ENCODE results near the gene WNT7A.
A peak's percentile ranks its signal among the peaks of the same experiment; 100 is the strongest.

WNT7A gene

DNA sequence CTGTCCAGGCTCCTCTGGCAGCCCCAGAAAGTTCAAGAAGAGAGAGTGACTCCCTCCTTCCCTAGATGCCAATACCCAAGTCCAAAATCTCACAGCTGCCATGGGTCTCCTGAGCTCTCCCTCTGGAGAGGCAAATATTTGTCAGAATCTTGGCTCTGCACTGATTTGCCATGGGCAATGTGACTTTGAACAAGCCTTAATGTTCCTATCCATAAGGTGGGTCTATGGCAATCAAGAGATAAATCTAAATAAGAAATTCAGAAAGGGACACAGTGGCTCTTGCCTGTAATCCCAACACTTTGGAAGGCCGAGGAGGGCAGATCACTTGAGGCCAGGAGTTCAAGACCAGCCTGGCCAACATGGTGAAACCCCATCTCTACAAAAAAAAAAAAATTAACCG, 12.4 kb upstream of the WNT7A start:
- Histone ChIP-seq H3K27me3 (replicated peaks; ENCODE audit: control insufficient read depth, insufficient read depth, low read length) (no peaks in the 10 kb centered on the region), H3K4me3 (replicated peaks; ENCODE audit: low read depth, low read length) (no peak overlapping the region), H3K36me3 (ENCODE audit: control insufficient read depth, insufficient read depth, low read length) (no peaks in the 10 kb centered on the region)
- TF ChIP-seq, protein P1, sequence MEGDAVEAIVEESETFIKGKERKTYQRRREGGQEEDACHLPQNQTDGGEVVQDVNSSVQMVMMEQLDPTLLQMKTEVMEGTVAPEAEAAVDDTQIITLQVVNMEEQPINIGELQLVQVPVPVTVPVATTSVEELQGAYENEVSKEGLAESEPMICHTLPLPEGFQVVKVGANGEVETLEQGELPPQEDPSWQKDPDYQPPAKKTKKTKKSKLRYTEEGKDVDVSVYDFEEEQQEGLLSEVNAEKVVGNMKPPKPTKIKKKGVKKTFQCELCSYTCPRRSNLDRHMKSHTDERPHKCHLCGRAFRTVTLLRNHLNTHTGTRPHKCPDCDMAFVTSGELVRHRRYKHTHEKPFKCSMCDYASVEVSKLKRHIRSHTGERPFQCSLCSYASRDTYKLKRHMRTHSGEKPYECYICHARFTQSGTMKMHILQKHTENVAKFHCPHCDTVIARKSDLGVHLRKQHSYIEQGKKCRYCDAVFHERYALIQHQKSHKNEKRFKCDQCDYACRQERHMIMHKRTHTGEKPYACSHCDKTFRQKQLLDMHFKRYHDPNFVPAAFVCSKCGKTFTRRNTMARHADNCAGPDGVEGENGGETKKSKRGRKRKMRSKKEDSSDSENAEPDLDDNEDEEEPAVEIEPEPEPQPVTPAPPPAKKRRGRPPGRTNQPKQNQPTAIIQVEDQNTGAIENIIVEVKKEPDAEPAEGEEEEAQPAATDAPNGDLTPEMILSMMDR (IDR thresholded peaks at IDR 0.05; ENCODE audit: insufficient read depth, low read length, poor library complexity, severe bottlenecking) = no peak
- no peak for DNase-seq (ENCODE audit: extremely low read depth, insufficient read length)

DNA sequence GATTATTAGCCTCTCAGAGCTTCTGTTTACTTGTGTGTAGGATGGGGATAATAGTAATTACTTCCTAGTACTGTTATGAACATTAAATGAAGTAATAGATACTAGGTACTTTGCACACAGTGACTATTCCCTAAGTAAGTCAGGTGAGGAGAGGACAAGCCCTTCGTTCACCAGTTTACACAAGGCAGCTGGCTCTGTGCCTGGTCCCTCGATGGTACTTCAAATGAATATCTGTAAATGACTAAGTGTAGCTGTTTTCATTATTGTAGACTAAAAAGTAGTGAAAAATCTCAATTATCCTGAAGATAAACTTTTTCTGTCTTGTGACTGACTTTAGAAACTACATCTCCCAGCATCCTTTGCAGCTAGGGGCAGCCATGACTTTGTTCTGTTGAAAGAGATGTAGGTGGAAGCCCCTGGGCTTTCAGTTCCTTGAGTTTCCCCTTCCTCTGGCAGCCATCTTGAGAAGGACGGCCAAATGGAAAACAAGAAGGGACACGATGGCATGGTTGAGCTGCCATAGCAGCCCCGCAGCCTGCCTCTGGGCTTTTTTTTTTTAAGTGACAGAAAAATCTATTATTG, 11.7 kb upstream of the WNT7A start:
- DNase-seq (ENCODE audit: extremely low read depth, insufficient read length) = no peak
- Histone ChIP-seq H3K27me3 (replicated peaks; ENCODE audit: control insufficient read depth, insufficient read depth, low read length) (no peaks in the 10 kb centered on the region), H3K4me3 (replicated peaks; ENCODE audit: low read depth, low read length) (no peak overlapping the region), H3K36me3 (ENCODE audit: control insufficient read depth, insufficient read depth, low read length) (no peaks in the 10 kb centered on the region)
- TF ChIP-seq, protein P1 (IDR thresholded peaks at IDR 0.05; ENCODE audit: insufficient read depth, low read length, poor library complexity, severe bottlenecking) = no peak

DNA sequence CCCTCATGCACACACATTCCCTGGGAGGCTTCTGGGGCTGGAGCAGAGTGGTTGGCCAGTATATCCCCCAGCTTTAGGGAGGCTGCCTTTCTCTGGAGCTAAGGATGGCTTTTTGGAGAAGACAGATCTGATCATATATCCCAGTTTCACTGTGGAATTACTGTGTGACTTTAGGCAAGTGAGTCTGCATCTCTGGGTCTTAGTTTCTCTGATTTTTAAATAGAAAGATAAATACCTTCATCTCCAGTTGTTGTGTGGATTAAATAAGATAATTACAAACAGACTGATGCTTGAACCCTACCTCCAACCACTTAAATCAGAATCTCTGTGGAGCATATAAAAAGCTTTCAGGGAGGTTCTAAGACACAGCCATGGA, 11.1 kb upstream of the WNT7A start:
- no peak for DNase-seq (ENCODE audit: extremely low read depth, insufficient read length)
- H3K36me3 ChIP-seq (ENCODE audit: control insufficient read depth, insufficient read depth, low read length) = no peaks in the 10 kb centered on the region
- TF ChIP-seq, protein P1 (IDR thresholded peaks at IDR 0.05; ENCODE audit: insufficient read depth, low read length, poor library complexity, severe bottlenecking) = no peak
- H3K27me3 ChIP-seq (replicated peaks; ENCODE audit: control insufficient read depth, insufficient read depth, low read length) = no peaks in the 10 kb centered on the region
- no peak overlapping the region for H3K4me3 ChIP-seq (replicated peaks; ENCODE audit: low read depth, low read length)

DNA sequence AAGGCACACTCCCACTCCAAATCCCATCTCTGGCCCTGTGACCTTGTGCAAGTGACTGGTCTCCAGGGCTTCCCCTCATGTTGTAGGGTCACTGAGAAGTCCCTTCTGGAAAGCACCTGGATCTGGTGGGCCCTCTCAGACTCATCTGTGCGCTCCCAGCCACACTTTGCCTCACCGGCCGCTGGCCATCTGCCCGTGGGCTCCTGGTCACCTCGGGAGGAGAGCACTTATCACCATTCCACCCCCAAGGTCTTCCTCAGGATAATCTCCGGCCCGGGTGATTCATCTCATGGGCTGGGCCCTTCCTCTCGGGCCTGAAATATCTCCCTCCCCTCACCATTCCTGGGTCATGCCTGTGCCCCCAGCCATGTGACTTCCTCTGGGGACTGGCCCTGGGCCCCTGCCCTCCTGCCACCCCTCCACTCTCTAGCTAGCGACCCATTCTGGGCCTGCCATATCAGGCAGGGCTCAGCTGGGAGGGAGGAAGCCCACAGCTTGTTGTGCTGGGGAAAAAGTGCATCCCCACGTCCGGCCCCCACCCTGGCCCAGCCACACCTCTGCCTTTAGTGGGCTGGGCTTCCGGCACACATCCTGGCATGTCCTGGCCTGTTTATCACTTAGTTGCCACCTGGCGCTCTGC, 10.6 kb upstream of the WNT7A start:
- TF ChIP-seq, protein P1 (IDR thresholded peaks at IDR 0.05; ENCODE audit: insufficient read depth, low read length, poor library complexity, severe bottlenecking) = no peak
- Histone ChIP-seq H3K36me3 (ENCODE audit: control insufficient read depth, insufficient read depth, low read length) (no peaks in the 10 kb centered on the region), H3K27me3 (replicated peaks; ENCODE audit: control insufficient read depth, insufficient read depth, low read length) (no peaks in the 10 kb centered on the region), H3K4me3 (replicated peaks; ENCODE audit: low read depth, low read length) (no peak overlapping the region)
- peak; percentile 57 for DNase-seq (ENCODE audit: extremely low read depth, insufficient read length)

DNA sequence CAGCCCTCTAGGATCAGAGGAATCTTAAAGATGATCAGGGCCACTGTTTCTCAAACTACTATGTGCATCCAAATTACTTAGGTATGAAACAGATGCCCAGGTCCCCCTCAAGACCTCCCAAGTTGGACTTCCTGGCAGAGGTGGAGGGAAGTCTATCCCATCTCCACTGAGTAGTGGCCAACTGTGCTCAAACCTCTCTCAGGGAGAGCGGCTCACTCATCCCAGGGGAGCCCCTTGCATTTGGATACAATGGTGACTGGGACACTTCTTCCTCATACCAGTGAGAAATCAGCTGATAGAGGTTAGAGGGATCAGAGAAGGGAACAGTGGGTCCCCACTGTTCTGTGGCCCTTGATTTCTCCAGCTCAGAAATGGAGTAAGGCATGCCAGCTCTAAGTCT, 8.7 kb upstream of the WNT7A start:
- TF ChIP-seq, protein P1 (IDR thresholded peaks at IDR 0.05; ENCODE audit: insufficient read depth, low read length, poor library complexity, severe bottlenecking) = no peak
- no peaks in the 10 kb centered on the region for H3K36me3 ChIP-seq (ENCODE audit: control insufficient read depth, insufficient read depth, low read length)
- no peak for DNase-seq (ENCODE audit: extremely low read depth, insufficient read length)
- no peak overlapping the region for H3K4me3 ChIP-seq (replicated peaks; ENCODE audit: low read depth, low read length)
- no peaks in the 10 kb centered on the region; the same call in 1 of the 2 replicates for H3K27me3 ChIP-seq (replicated peaks; ENCODE audit: control insufficient read depth, insufficient read depth, low read length)

Measured in GM06990 (cell line).